ENCODE data around the gene BTBD3.

Gene BTBD3

DNA sequence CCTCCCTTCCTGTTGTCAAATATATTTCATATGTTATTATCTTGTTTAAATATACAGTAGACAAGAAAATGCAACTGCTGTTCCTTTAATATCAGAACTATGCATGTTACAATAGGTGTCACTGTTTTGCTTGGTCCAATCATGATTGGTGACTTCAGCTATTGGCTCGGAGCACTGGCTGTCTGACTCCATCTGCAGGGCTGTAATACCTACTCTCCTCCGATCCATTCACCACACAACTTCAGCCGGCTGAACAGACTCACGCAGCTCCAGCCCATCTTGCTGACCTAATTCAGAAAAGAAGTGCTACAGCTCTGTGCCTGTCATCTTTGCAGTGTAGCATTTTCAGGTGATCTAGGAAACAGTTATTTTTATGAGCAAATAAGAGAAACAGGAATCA lies at the start of gene BTBD3:
Gene BTBD3 (plus strand): TSS at position 231 of the 400 bp plus-strand sequence. CDS start 383 bp downstream, outside the sequence.
- Histone ChIP-seq H3K9ac (ENCODE audit: low read depth, low read length) (no peak within 1 kb of the TSS), H3K36me3 (ENCODE audit: control insufficient read depth, insufficient read depth, low read length) (no peaks in the 10 kb centered on the region), H3K4me1 (ENCODE audit: control insufficient read depth, insufficient read depth, low read length) (peaks cover 13% of the 10 kb centered on the region), H3K4me3 (ENCODE audit: low read depth, low read length) (no peak within 1 kb of the TSS), H3K9me3 (ENCODE audit: control insufficient read depth, insufficient read depth, low read length) (no peaks in the 10 kb centered on the region), H3K27me3 (ENCODE audit: control insufficient read depth, insufficient read depth, low read length) (no peaks in the 10 kb centered on the region)

DNA sequence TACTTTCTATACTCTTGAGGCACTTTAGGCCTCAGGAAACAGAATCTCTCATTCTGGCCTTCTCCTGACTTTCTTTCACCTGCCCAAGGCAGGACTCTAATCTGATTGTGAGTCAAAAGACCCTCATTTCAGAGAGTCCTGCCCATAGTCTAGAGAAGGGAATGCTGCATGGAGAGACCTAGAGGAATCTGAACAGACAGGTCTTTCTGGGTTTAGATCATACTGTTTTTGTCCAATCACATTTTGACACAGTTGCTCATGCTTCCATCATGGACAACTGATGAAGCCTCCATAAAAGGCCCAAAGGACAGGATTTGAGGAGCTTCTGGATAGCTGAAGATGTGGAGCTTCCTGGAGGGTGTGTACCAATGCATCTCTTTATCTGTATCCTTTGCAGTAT lies 48.1 kb upstream of the BTBD3 start:
- H3K27me3 ChIP-seq (ENCODE audit: control insufficient read depth, insufficient read depth, low read length): no peaks in the 10 kb centered on the region
- no peaks in the 10 kb centered on the region for H3K36me3 ChIP-seq (ENCODE audit: control insufficient read depth, insufficient read depth, low read length)
- H3K4me1 ChIP-seq (ENCODE audit: control insufficient read depth, insufficient read depth, low read length): no peaks in the 10 kb centered on the region
- H3K9me3 ChIP-seq (ENCODE audit: control insufficient read depth, insufficient read depth, low read length): no peaks in the 10 kb centered on the region
- no peak overlapping the region for H3K9ac ChIP-seq (ENCODE audit: low read depth, low read length)
- H3K4me3 ChIP-seq (ENCODE audit: low read depth, low read length): no peak overlapping the region

DNA sequence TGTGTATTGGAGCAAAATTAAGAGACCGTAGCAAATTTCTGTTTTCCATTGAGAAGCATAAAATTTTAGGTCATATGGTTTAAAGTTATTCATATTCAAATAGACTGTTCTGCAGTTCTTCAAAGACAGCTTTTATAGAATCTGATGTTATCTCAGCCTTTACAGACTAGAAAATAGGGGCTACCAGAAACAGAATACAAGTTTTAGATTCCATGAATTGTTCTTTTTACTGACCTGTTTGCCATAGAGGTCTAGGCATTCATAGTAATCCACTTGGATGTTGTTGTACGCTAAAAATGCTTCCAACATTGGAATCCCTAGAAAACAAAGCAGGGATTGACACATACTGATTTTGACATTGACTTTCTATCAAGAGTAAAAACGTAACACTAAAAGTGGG lies 47.3 kb upstream of the BTBD3 start:
- no peaks in the 10 kb centered on the region for H3K9me3 ChIP-seq (ENCODE audit: control insufficient read depth, insufficient read depth, low read length)
- H3K27me3 ChIP-seq (ENCODE audit: control insufficient read depth, insufficient read depth, low read length): no peaks in the 10 kb centered on the region
- H3K9ac ChIP-seq (ENCODE audit: low read depth, low read length): no peak overlapping the region
- no peaks in the 10 kb centered on the region for H3K36me3 ChIP-seq (ENCODE audit: control insufficient read depth, insufficient read depth, low read length)
- H3K4me3 ChIP-seq (ENCODE audit: low read depth, low read length): no peak overlapping the region
- no peaks in the 10 kb centered on the region for H3K4me1 ChIP-seq (ENCODE audit: control insufficient read depth, insufficient read depth, low read length)

DNA sequence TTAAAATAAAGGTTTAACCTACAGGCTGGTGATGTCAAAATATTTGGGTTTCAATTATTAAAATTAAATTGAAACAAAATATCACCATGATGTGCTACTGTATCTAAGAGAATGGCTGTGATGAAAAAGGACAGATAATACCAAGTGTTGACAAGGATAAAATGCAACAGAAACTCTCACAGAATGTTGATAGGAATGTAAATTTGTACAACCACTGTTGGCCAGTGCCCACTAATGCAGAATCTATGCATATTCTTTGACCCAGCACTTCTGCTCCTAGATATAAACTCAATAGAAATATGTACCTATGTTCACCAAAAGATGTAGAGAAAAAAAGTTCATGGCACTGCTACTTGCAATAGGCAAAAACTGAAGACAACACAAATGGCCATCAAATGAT lies 41.1 kb upstream of the BTBD3 start:
- no peaks in the 10 kb centered on the region for H3K27me3 ChIP-seq (ENCODE audit: control insufficient read depth, insufficient read depth, low read length)
- no peak overlapping the region for H3K4me3 ChIP-seq (ENCODE audit: low read depth, low read length)
- no peaks in the 10 kb centered on the region for H3K9me3 ChIP-seq (ENCODE audit: control insufficient read depth, insufficient read depth, low read length)
- H3K9ac ChIP-seq (ENCODE audit: low read depth, low read length): no peak overlapping the region
- H3K36me3 ChIP-seq (ENCODE audit: control insufficient read depth, insufficient read depth, low read length): no peaks in the 10 kb centered on the region
- no peaks in the 10 kb centered on the region for H3K4me1 ChIP-seq (ENCODE audit: control insufficient read depth, insufficient read depth, low read length)

DNA sequence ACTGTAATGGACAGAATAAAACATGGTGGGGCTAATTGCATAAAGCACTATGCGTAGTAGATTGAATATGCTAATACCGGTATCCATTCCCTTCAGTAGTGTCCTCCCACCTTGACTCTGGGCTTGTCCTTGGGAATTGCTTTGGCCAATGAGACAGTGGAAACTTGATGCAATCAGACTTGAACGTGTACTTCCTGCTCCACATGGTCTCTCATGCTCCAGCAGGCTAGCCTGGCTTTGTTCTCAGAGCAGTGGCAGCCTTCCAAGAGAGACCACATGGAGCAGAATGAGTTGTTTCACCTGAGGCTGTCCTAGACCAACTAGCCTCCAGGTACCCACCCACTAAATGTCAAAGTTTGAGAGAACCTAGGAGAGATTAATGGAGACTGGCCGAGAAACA lies 37.0 kb upstream of the BTBD3 start:
- Histone ChIP-seq H3K36me3 (ENCODE audit: control insufficient read depth, insufficient read depth, low read length) (no peaks in the 10 kb centered on the region), H3K4me3 (ENCODE audit: low read depth, low read length) (no peak overlapping the region), H3K9ac (ENCODE audit: low read depth, low read length) (no peak overlapping the region), H3K27me3 (ENCODE audit: control insufficient read depth, insufficient read depth, low read length) (no peaks in the 10 kb centered on the region), H3K9me3 (ENCODE audit: control insufficient read depth, insufficient read depth, low read length) (no peaks in the 10 kb centered on the region), H3K4me1 (ENCODE audit: control insufficient read depth, insufficient read depth, low read length) (no peaks in the 10 kb centered on the region)

DNA sequence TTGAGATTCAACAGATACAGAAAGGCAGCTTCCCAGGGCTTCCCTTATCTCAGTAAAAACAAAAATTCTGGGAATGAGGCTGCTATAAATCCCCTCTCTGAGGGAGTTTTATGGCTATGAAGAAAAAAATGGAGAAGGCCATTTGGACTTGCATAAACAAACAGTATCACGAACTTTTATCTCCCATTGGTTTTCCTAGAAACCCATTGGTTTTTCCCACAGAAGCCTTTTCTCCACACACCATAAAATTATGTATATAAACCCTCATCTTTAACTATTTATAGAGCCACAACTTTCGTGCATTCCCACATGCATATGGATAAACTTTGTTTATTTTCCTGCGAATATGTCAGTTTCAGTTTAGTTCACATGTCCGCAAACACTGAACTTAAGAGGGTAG lies 36.2 kb upstream of the BTBD3 start:
- Histone ChIP-seq H3K4me1 (ENCODE audit: control insufficient read depth, insufficient read depth, low read length) (no peaks in the 10 kb centered on the region), H3K4me3 (ENCODE audit: low read depth, low read length) (no peak overlapping the region), H3K9ac (ENCODE audit: low read depth, low read length) (no peak overlapping the region), H3K9me3 (ENCODE audit: control insufficient read depth, insufficient read depth, low read length) (no peaks in the 10 kb centered on the region), H3K36me3 (ENCODE audit: control insufficient read depth, insufficient read depth, low read length) (no peaks in the 10 kb centered on the region), H3K27me3 (ENCODE audit: control insufficient read depth, insufficient read depth, low read length) (no peaks in the 10 kb centered on the region)

DNA sequence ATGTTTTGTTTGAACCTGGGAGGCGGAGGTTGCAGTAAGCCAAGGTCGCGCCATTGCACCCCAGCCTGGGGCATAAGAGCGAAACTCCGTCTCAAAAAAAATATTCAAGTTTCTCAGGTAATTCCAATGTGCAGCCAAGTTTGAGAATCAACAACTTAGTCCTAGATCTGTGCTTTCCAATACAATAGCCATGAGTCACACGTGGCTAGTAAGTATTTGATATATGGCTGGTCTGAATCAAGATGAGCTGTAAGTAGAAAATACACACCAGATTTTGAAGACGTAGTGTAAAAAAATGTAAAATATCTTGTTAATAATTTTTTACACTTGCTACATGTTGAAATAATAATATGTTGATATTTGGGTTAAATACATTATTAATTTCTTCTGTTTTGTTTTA lies 35.0 kb upstream of the BTBD3 start:
- no peaks in the 10 kb centered on the region for H3K4me1 ChIP-seq (ENCODE audit: control insufficient read depth, insufficient read depth, low read length)
- no peaks in the 10 kb centered on the region for H3K9me3 ChIP-seq (ENCODE audit: control insufficient read depth, insufficient read depth, low read length)
- H3K9ac ChIP-seq (ENCODE audit: low read depth, low read length): no peak overlapping the region
- no peak overlapping the region for H3K4me3 ChIP-seq (ENCODE audit: low read depth, low read length)
- no peaks in the 10 kb centered on the region for H3K27me3 ChIP-seq (ENCODE audit: control insufficient read depth, insufficient read depth, low read length)
- no peaks in the 10 kb centered on the region for H3K36me3 ChIP-seq (ENCODE audit: control insufficient read depth, insufficient read depth, low read length)

DNA sequence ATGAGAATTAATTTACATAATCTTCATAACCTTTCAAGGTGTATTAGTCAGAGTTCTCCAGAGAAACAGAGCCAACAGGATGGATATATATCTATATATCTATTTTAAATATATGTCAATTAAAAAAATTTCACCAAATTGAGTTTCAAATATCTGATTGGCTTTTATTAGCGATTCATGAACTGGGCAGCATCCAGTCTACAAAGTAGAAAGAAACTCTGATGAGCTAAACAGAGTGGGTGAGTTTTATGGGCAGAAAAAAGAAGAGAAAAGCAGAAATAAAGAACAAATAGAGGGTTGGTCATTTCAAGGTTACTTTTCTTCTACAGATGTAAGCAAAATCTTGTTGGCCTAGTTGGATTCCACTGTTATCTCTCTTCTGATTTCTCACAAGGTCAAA lies 29.0 kb upstream of the BTBD3 start:
- H3K27me3 ChIP-seq (ENCODE audit: control insufficient read depth, insufficient read depth, low read length): peaks cover 18% of the 10 kb centered on the region
- H3K9me3 ChIP-seq (ENCODE audit: control insufficient read depth, insufficient read depth, low read length): no peaks in the 10 kb centered on the region
- H3K36me3 ChIP-seq (ENCODE audit: control insufficient read depth, insufficient read depth, low read length): no peaks in the 10 kb centered on the region
- peaks cover 3% of the 10 kb centered on the region for H3K4me1 ChIP-seq (ENCODE audit: control insufficient read depth, insufficient read depth, low read length)
- H3K9ac ChIP-seq (ENCODE audit: low read depth, low read length): no peak overlapping the region
- no peak overlapping the region for H3K4me3 ChIP-seq (ENCODE audit: low read depth, low read length)

DNA sequence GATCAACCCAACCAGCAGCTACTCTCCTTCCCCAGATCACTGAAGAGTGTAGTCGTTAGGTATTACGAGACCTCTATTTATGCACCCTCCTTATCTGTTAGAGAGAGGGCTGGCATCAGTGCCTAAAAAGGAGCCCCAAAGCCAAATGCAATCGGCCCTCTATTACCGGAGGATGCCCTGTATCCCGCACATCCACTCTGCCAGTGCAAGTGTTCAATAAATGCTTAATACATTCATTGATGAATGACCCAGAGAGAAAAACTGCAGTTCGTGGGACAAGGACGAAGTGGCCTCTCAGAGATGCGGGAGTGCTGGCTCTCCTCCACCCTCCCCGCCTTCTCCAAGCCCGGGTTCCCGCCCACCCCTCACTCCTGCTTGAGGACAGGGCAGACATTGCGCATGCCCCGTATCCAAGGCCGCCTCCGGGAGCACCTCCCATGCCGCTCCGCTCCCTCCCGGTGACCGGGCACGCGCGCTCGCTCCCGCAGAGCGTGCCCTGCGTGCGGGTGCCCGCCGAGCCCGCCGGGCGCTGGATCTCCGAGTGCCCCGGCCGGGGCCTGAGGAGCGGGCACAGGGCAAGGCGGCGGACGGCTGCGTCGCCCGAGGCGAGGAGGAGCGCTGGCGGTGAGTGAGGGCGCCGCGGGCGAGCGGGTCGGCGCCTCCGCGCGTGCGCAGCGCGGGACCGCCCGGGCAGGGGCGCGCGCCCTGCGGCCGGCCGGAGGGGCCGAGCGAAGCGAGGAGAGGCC lies 27.2 kb upstream of the BTBD3 start:
- peaks cover 18% of the 10 kb centered on the region for H3K27me3 ChIP-seq (ENCODE audit: control insufficient read depth, insufficient read depth, low read length)
- H3K36me3 ChIP-seq (ENCODE audit: control insufficient read depth, insufficient read depth, low read length): no peaks in the 10 kb centered on the region
- peak overlapping the region; percentile 78 for H3K4me3 ChIP-seq (ENCODE audit: low read depth, low read length)
- H3K9me3 ChIP-seq (ENCODE audit: control insufficient read depth, insufficient read depth, low read length): no peaks in the 10 kb centered on the region
- H3K4me1 ChIP-seq (ENCODE audit: control insufficient read depth, insufficient read depth, low read length): peaks cover 3% of the 10 kb centered on the region
- no peak overlapping the region for H3K9ac ChIP-seq (ENCODE audit: low read depth, low read length)

DNA sequence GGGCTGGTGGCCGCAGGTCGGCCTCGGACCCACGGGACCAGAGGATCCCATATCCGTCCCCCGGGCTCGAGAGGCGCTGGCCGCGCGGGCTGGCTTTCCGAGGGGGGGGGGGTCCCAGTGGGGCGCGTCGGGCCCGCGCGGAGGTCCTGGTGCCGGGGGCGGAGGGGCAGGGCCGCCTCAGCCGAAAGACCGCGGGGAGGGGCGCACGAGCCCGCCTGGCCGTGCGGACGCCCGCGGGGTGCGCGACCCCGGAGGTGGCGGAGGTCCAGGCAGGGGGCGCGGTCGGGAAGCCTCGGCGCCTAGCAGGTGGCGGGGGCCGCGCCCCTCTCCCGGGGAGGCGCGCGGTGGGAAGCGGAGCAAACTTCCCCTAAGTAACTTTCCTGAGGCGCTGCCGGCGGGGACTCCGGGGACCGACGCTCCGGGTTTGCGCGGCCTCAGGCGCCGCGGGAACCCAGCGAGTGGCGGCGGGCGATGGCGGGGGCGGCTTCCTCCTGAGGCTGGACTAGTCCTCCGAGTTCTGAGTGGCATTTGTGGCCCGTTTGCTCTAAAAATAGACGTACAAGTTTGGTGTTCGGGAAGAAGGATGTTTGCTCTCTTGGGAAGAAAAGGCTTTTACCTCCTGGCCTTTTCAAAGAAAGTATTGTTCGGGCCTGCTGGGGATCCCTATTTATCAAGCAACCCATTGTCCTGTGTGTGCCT lies 26.5 kb upstream of the BTBD3 start:
- peaks cover 18% of the 10 kb centered on the region for H3K27me3 ChIP-seq (ENCODE audit: control insufficient read depth, insufficient read depth, low read length)
- H3K4me3 ChIP-seq (ENCODE audit: low read depth, low read length): peak overlapping the region; percentile 78
- peaks cover 10% of the 10 kb centered on the region for H3K4me1 ChIP-seq (ENCODE audit: control insufficient read depth, insufficient read depth, low read length)
- H3K9me3 ChIP-seq (ENCODE audit: control insufficient read depth, insufficient read depth, low read length): no peaks in the 10 kb centered on the region
- no peaks in the 10 kb centered on the region for H3K36me3 ChIP-seq (ENCODE audit: control insufficient read depth, insufficient read depth, low read length)
- no peak overlapping the region for H3K9ac ChIP-seq (ENCODE audit: low read depth, low read length)

DNA sequence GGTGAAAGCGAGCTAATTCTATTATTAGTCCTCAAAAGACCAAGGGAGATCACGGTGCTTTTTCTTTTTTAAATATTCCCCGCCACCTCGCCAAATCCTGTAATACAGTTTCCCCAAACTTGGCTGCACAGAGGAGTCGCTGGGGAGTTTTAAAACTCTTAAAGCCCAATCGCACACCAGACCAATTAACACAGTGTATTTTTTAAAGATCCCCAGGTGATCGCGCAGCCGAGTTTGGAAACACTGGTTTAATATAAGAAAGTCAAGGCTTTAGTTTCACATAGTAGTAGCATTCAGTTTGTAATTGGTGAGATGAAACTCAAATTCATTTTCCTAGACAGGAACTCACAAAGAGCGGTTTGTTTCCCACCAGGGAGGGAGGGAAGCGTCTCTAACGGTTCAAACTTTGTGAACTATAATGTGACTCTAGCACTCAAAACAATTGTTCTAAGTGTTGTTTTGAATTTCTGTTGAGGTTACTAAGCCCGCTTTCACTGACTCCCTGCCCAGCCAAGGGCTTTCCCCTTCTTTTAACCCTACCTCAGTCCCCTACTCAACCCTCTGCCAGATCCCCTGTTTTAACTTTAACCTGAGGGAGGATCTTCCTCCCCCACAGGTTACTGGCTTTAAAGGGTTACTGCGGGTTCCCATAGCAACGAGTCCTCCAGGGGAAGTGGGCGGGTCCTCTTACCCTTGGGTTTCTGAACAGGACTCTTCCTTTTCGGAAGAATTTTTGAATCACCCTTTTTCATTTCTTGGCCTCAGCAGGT lies 25.7 kb upstream of the BTBD3 start:
- Histone ChIP-seq H3K27me3 (ENCODE audit: control insufficient read depth, insufficient read depth, low read length) (peaks cover 18% of the 10 kb centered on the region), H3K4me3 (ENCODE audit: low read depth, low read length) (peak overlapping the region; percentile 78), H3K36me3 (ENCODE audit: control insufficient read depth, insufficient read depth, low read length) (no peaks in the 10 kb centered on the region), H3K4me1 (ENCODE audit: control insufficient read depth, insufficient read depth, low read length) (peaks cover 10% of the 10 kb centered on the region), H3K9me3 (ENCODE audit: control insufficient read depth, insufficient read depth, low read length) (no peaks in the 10 kb centered on the region), H3K9ac (ENCODE audit: low read depth, low read length) (no peak overlapping the region)
